Mesothelial cell of epicardium (in vitro differentiated cells): ENCODE data around the gene ADARB2. TPM values are rescaled to one million over a fixed set of nuclear protein-coding genes. Genes with fewer than 3 reads are reported as not detected.

Experiments used
- DNase-seq, 2 experiments: peaks; one replicate each; pipeline ENCODE4 v3.0.0; 2021; ENCODE audit warnings: low spot score in 2 of 2; ENCODE audit not compliant: unreplicated experiment in 2 of 2
- H3K27ac Mint-ChIP-seq: 2 replicates; pipeline ENCODE4 v1.8.0; 2021; ENCODE audit warnings: mixed read lengths
- H3K27me3 Mint-ChIP-seq: 2 replicates; pipeline ENCODE4 v1.8.0; 2021; ENCODE audit warnings: low read depth, mixed read lengths
- H3K36me3 Mint-ChIP-seq: 2 replicates; pipeline ENCODE4 v1.8.0; 2021; ENCODE audit warnings: mixed read lengths
- H3K4me1 Mint-ChIP-seq: 2 replicates; pipeline ENCODE4 v1.8.0; 2021; ENCODE audit warnings: mixed read lengths
- H3K4me3 Mint-ChIP-seq: 2 replicates; pipeline ENCODE4 v1.8.0; 2021; ENCODE audit warnings: mild to moderate bottlenecking, moderate library complexity, mixed read lengths
- H3K9me3 Mint-ChIP-seq: 2 replicates; pipeline ENCODE4 v1.8.0; 2021; ENCODE audit warnings: mixed read lengths
- CTCF ChIP-seq: fragments of 200-600 bp; sonication (generic); IDR thresholded peaks from one replicate; pipeline ENCODE4 v1.5.0; 2021; ENCODE audit warnings: antibody characterized with exemption; ENCODE audit not compliant: unreplicated experiment
- total RNA-seq: library from RNA; stranded (reverse); gene quantifications from 3 replicates; pipeline ENCODE4 v1.2.1, GENCODE V29; 2021

ADARB2 gene
- total RNA-seq, 1 donor from 2014 or later: 0.38 TPM

GRCh38 chr10:1369197-1369596, 368.1 kb downstream of the ADARB2 start:
- no peak for DNase-seq
- peak; percentile 15 for TF ChIP-seq CTCF
- H3K36me3 Mint-ChIP-seq: no peaks in the 10 kb centered on the region
- H3K4me3 Mint-ChIP-seq: no peak overlapping the region
- no peak overlapping the region for H3K27ac Mint-ChIP-seq
- peaks cover 10% of the 10 kb centered on the region for H3K4me1 Mint-ChIP-seq
- H3K27me3 Mint-ChIP-seq: peaks cover 47% of the 10 kb centered on the region
- H3K9me3 Mint-ChIP-seq: no peaks in the 10 kb centered on the region

- Mint-ChIP-seq H3K36me3 (no peaks in the 10 kb centered on the region), H3K4me1 (peaks cover 10% of the 10 kb centered on the region), H3K9me3 (no peaks in the 10 kb centered on the region), H3K27ac (no peak overlapping the region), H3K27me3 (peaks cover 47% of the 10 kb centered on the region), H3K4me3 (no peak overlapping the region)
- peak in 1 of 2 experiments; percentile 62 for DNase-seq
- TF ChIP-seq CTCF: peak; percentile 86
Measured at GRCh38 chr10:1368842-1369171, 368.5 kb downstream of the ADARB2 start.

GRCh38 chr10:1367938-1368841, 369.1 kb downstream of the ADARB2 start:
- TF ChIP-seq CTCF: no peak
- Mint-ChIP-seq H3K27me3 (peaks cover 47% of the 10 kb centered on the region), H3K4me3 (no peak overlapping the region), H3K9me3 (no peaks in the 10 kb centered on the region), H3K36me3 (no peaks in the 10 kb centered on the region), H3K4me1 (peaks cover 10% of the 10 kb centered on the region), H3K27ac (no peak overlapping the region)
- no peak for DNase-seq

GRCh38 chr10:1366811-1367425, 370.4 kb downstream of the ADARB2 start:
- no peak overlapping the region for H3K4me3 Mint-ChIP-seq
- no peaks in the 10 kb centered on the region for H3K9me3 Mint-ChIP-seq
- no peak for DNase-seq
- no peaks in the 10 kb centered on the region for H3K36me3 Mint-ChIP-seq
- peaks cover 15% of the 10 kb centered on the region for H3K4me1 Mint-ChIP-seq
- H3K27me3 Mint-ChIP-seq: peaks cover 42% of the 10 kb centered on the region
- no peak overlapping the region for H3K27ac Mint-ChIP-seq
- TF ChIP-seq CTCF: no peak

- Mint-ChIP-seq H3K27me3 (peaks cover 42% of the 10 kb centered on the region), H3K4me3 (no peak overlapping the region), H3K27ac (no peak overlapping the region), H3K36me3 (no peaks in the 10 kb centered on the region), H3K9me3 (no peaks in the 10 kb centered on the region), H3K4me1 (peaks cover 21% of the 10 kb centered on the region)
- DNase-seq: no peak
- TF ChIP-seq CTCF: no peak
Measured at GRCh38 chr10:1366322-1366691, 371.0 kb downstream of the ADARB2 start.
